Neural progenitor cell (in vitro differentiated cells): ENCODE data around the gene CDH18.

Experiments
- CTCF ChIP-seq: fragments of 200-600 bp; sonication (generic); IDR thresholded peaks from 2 replicates; pipeline ENCODE4 v1.5.1; 2017; ENCODE audit warnings: antibody characterized with exemption, mild to moderate bottlenecking
- EZH2 ChIP-seq: fragments of 200-600 bp; sonication (generic); IDR thresholded peaks from 2 replicates; pipeline ENCODE4 v1.6.1; 2017; ENCODE audit warnings: antibody characterized with exemption, mild to moderate bottlenecking, moderate library complexity
- EZH2phosphoT487 ChIP-seq: fragments of 200-600 bp; sonication (generic); IDR thresholded peaks from 2 replicates; pipeline ENCODE4 v1.6.1; 2017; ENCODE audit warnings: antibody characterized with exemption

DNA sequence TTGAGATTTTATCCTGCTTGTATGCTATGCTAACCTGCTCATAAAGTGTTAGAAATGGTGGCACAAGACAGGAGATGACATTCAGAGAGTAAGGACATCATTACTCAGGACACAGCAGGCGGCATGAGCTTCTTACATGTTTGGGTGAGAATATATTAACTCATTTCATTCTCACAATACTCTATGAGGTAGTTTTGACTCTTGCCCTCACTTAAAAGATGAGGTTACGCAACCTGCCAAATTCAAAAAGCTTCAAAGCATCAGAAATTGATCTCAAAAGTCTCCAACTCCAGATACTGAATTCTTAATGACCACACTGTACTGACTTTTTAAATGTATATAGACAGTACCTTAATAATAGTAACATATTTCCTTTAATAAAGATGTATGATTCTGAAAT lies 60.8 kb downstream of the CDH18 start:
- no peak for TF ChIP-seq CTCF
- TF ChIP-seq EZH2: no peak
- TF ChIP-seq EZH2phosphoT487: no peak
